MCF 10A (cell line): ENCODE data around the gene TEX53. TPM values are rescaled to one million over a fixed set of nuclear protein-coding genes. Genes with fewer than 3 reads are reported as not detected.

ENCODE experiments used
- BruUV-seq: library from RNA; stranded (reverse); fragments of 400-500 nt; replicated peaks from 2 replicates; lab custom pipeline; 2021; lab: Mats Ljungman, UMichigan
- CTCF ChIA-PET: fragments of 300-600 bp; sonication (Branson Sonifier 250); formaldehyde crosslinking; extraction: SDS; loops from one replicate; lab custom pipeline; 2021; ENCODE audit warnings: antibody characterized with exemption, inconsistent platforms; lab: Yijun Ruan, JAX
- POLR2A ChIA-PET: fragments of 300-600, 350-650 bp; sonication (Branson Sonifier 250); formaldehyde crosslinking; extraction: SDS; loops from one replicate; lab custom pipeline; 2020; ENCODE audit warnings: antibody characterized with exemption, inconsistent platforms; lab: Yijun Ruan, JAX
- DNase-seq: peaks from one replicate; pipeline ENCODE4 v3.0.0-alpha.2; 2018; ENCODE audit not compliant: unreplicated experiment
- H3K27ac Mint-ChIP-seq: one replicate; pipeline ENCODE4 v1.8.0; 2022; ENCODE audit warnings: mild to moderate bottlenecking, low read depth, mixed read lengths; ENCODE audit not compliant: unreplicated experiment
- H3K27me3 Mint-ChIP-seq: one replicate; pipeline ENCODE4 v1.8.0; 2022; ENCODE audit warnings: mixed read lengths; ENCODE audit not compliant: insufficient read depth, unreplicated experiment
- H3K36me3 Mint-ChIP-seq: one replicate; pipeline ENCODE4 v1.8.0; 2022; ENCODE audit warnings: mild to moderate bottlenecking, moderate library complexity, mixed read lengths; ENCODE audit not compliant: insufficient read depth, unreplicated experiment
- H3K4me1 Mint-ChIP-seq: one replicate; pipeline ENCODE4 v1.8.0; 2022; ENCODE audit warnings: mixed read lengths; ENCODE audit not compliant: insufficient read depth, unreplicated experiment
- H3K4me3 Mint-ChIP-seq: one replicate; pipeline ENCODE4 v1.8.0; 2022; ENCODE audit warnings: mild to moderate bottlenecking, moderate library complexity, mixed read lengths; ENCODE audit not compliant: unreplicated experiment
- H3K9me3 Mint-ChIP-seq: one replicate; pipeline ENCODE4 v1.8.0; 2022; ENCODE audit warnings: mixed read lengths; ENCODE audit not compliant: unreplicated experiment
- intact Hi-C: fragments of 100-400 bp; cut with micrococcal nuclease; formaldehyde crosslinking; loops from 2 replicates; pipeline ENCODE4 v1.14.1; 2022
- total RNA-seq: library from RNA; stranded (reverse); gene quantifications from 2 replicates; pipeline ENCODE4 v1.2.3, GENCODE V29; 2022
- TF ChIP-seq, protein P1 (sequence below): fragments of 200-600 bp; IDR thresholded peaks from one replicate; pipeline ENCODE4 v1.8.0; 2022; ENCODE audit warnings: antibody characterized with exemption, mild to moderate bottlenecking; ENCODE audit not compliant: unreplicated experiment

Gene TEX53
- total RNA-seq, 1 experiment from 2014 or later, result not detected

DNA sequence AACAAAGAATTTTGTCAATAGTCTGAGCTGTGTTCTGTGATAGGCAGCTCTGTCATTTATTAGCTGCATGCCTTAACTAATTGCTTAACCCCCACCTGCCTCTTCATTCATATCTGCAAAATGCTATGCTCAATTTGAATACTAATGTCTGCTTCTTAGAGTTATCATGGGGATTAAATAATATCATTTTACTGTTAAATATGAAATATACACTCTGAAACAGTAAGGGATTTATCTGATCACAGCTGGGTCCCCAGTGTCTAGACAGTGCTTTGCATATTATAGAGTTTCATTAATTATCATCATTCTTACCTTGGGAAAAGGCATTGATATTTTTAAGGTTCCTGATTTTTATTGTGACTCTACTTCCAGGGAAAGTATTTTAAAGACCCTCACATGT, 12.4 kb upstream of the TEX53 start:
- intact Hi-C loops, result loop anchor here (5.0 to 10.0 kb wide), 2 partner anchors 555 to 1992 kb away; no protein-coding TSS in a partner anchor
- H3K9me3 Mint-ChIP-seq, result peaks cover 13% of the 10 kb centered on the region
- ChIA-PET CTCF (interaction anchor here (0.7 to 8.7 kb wide), 5 partner anchors 9 to 252 kb away, joined by 3 to 59 read pairs (median 3); partner anchors contain the start of gene TEX48), POLR2A (no interaction called here)
- H3K36me3 Mint-ChIP-seq, result no peaks in the 10 kb centered on the region
- BruUV-seq, result no TSS peak
- TF ChIP-seq, protein P1, sequence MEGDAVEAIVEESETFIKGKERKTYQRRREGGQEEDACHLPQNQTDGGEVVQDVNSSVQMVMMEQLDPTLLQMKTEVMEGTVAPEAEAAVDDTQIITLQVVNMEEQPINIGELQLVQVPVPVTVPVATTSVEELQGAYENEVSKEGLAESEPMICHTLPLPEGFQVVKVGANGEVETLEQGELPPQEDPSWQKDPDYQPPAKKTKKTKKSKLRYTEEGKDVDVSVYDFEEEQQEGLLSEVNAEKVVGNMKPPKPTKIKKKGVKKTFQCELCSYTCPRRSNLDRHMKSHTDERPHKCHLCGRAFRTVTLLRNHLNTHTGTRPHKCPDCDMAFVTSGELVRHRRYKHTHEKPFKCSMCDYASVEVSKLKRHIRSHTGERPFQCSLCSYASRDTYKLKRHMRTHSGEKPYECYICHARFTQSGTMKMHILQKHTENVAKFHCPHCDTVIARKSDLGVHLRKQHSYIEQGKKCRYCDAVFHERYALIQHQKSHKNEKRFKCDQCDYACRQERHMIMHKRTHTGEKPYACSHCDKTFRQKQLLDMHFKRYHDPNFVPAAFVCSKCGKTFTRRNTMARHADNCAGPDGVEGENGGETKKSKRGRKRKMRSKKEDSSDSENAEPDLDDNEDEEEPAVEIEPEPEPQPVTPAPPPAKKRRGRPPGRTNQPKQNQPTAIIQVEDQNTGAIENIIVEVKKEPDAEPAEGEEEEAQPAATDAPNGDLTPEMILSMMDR, result no peak
- no peak overlapping the region for H3K4me3 Mint-ChIP-seq
- peaks cover 10% of the 10 kb centered on the region for H3K4me1 Mint-ChIP-seq
- H3K27ac Mint-ChIP-seq, result no peak overlapping the region
- no peaks in the 10 kb centered on the region for H3K27me3 Mint-ChIP-seq
- no peak for DNase-seq

DNA sequence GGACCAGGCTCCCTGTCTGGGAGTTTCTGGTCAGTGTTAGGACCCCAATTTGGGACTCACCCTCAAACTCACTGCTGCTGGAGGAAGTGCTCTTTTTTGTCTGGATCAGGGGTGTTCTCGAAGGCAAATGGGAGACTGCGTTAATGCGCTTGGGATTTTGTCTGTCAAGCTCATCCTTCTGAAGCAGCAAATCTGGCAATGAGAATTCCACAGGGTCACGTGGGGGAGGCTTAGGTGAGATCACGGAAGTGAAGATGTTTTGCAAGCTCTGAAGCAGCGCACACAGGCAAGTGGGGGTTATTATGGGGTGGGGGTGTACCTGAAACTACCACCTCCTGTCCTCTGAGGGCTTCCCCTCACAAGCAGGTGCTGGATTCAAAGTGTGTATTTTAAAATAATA, 10.5 kb upstream of the TEX53 start:
- BruUV-seq, result no TSS peak
- Mint-ChIP-seq H3K36me3 (no peaks in the 10 kb centered on the region), H3K4me3 (no peak overlapping the region), H3K4me1 (no peaks in the 10 kb centered on the region), H3K9me3 (peaks cover 5% of the 10 kb centered on the region), H3K27me3 (no peaks in the 10 kb centered on the region), H3K27ac (no peak overlapping the region)
- TF ChIP-seq, protein P1, result no peak
- intact Hi-C loops, result loop anchor here (5.0 kb wide), 1 partner anchor 1994 kb away; no protein-coding TSS in a partner anchor
- ChIA-PET CTCF (interaction anchor here (0.6 to 1.5 kb wide), 6 partner anchors 13 to 856 kb away, joined by 3 to 8 read pairs (median 4); partner anchors contain the start of gene TEX48), POLR2A (no interaction called here)
- no peak for DNase-seq

DNA sequence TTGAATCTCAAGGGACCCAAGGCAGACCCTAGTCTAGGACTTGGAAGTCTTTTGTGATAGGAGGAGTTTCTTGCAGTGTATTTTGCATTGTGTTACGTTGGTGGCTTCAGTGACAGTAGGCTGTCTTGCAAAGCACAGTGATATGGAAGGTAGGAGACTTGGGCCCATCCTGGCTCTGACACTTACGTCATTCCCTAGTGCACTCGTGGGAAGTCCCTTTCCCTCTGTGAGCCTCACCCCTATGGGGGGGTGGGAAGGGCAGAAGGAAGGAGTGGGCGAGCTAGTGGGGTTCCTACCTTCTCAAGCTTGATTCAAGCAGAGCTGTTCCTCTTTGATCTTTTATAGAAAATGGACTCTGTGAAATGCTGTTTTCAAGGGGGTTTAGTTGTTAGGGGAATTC, 9.2 kb upstream of the TEX53 start:
- POLR2A ChIA-PET, result interaction anchor here (1.3 kb wide), 1 partner anchor 10 kb away, joined by 3 read pairs; no protein-coding TSS in a partner anchor

DNA sequence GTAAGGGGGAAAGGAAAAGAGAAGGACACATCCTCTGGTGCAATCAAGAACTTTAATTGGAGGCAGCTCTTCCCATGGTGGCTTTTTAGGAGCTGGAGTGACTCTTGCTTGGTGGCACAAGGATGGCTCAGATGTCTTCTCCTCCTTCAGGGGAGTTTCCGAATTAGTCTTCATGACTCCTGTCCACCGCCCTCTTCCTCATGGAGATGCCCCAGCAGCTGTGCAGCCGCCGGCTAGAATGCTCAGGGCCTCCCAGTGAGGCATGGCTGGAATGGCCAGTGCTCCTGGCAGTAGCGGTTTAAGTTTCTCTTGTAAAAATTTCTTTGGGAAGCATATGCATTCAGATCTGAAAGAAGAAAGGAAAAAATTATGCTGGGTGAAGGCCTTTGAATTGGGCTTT, 8.8 kb upstream of the TEX53 start:
- intact Hi-C loops, result loop anchor here (5.0 kb wide), 1 partner anchor 1996 kb away; no protein-coding TSS in a partner anchor
- BruUV-seq, result no TSS peak
- CTCF ChIA-PET, result interaction anchor here (0.6 to 2.0 kb wide), 8 partner anchors 13 to 316 kb away, joined by 3 to 14 read pairs (median 4); partner anchors contain the start of gene TEX48

More for the DNA sequence above, 9.2 kb upstream of the TEX53 start:
- TF ChIP-seq, protein P1, result no peak
- intact Hi-C loops, result loop anchor here (5.0 kb wide), 1 partner anchor 1995 kb away; no protein-coding TSS in a partner anchor
- Mint-ChIP-seq H3K36me3 (no peaks in the 10 kb centered on the region), H3K9me3 (peaks cover 5% of the 10 kb centered on the region), H3K4me3 (no peak overlapping the region), H3K27ac (no peak overlapping the region), H3K27me3 (no peaks in the 10 kb centered on the region), H3K4me1 (no peaks in the 10 kb centered on the region)
- DNase-seq, result no peak
- BruUV-seq, result no TSS peak
- CTCF ChIA-PET, result interaction anchor here (0.6 to 2.0 kb wide), 7 partner anchors 14 to 263 kb away, joined by 3 to 14 read pairs (median 4); partner anchors contain the start of gene TEX48

More for the DNA sequence above, 8.8 kb upstream of the TEX53 start:
- no peak for DNase-seq
- POLR2A ChIA-PET, result interaction anchor here (1.3 kb wide), 1 partner anchor 11 kb away, joined by 3 read pairs; no protein-coding TSS in a partner anchor
- Mint-ChIP-seq H3K9me3 (peaks cover 5% of the 10 kb centered on the region), H3K27ac (no peak overlapping the region), H3K4me1 (no peaks in the 10 kb centered on the region), H3K27me3 (no peaks in the 10 kb centered on the region), H3K4me3 (no peak overlapping the region), H3K36me3 (no peaks in the 10 kb centered on the region)
- TF ChIP-seq, protein P1, result no peak
